ENCODE results near the gene RCOR1. TPM values are rescaled to one million over a fixed set of nuclear protein-coding genes. Genes with fewer than 3 reads are reported as not detected.

Gene RCOR1
- total and polyA plus RNA-seq, 2 of the 8 experiments (the other 6 are each of a cell fraction or from before 2014, with no cell fraction given), result 12.3 to 26.3 TPM

DNA sequence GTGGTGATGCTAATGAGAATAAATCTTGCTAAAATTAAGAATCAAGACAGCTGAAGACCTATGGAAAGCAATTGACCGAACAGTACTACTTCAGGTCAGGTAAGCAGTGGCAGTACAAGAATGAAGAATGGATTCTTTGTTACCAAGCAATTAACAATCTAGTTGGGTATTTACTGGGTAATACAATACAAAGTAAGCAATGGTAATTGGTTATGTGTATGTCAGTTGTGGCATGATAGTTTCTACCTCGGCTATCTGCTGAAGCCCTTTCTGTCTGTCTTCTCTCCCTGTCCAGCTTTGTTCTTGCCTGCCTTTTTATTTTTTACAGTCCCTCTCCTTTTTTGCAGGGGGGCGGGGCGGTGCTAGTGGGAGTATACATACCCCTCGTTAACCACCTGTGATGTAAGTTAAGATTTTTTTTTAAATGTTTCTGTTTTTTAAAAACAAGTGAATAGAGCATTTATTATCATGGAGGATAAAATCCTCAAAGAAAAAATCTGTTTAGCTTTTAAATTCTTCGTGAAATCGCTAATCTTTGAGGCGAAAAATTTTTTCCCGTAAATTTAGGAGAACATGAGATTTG lies 75.9 kb downstream of the RCOR1 start (continued):
- TF ChIP-seq HDAC6 (IDR thresholded peaks at IDR 0.05; ENCODE audit: low read depth, low read length), result no peak
- TF ChIP-seq TAF7 (optimal IDR thresholded peaks at IDR 0.05; ENCODE audit: borderline replicate concordance, low read depth, low read length), result no peak
- no peak for TF ChIP-seq BRCA1 (IDR thresholded peaks at IDR 0.05; ENCODE audit: low read depth, low read length)
- TF ChIP-seq SAP30 (IDR thresholded peaks at IDR 0.05; ENCODE audit: insufficient read depth, insufficient replicate concordance, low read length), result no peak
- no peak for TF ChIP-seq EP300 (IDR thresholded peaks at IDR 0.05; ENCODE audit: borderline replicate concordance in 1 of 2, low read depth in 2 of 2, low read length in 2 of 2)
- no peak for TF ChIP-seq MAFK (IDR thresholded peaks at IDR 0.05; ENCODE audit: low read depth, low read length)
